Caco-2 (cell line): ENCODE results near the gene FOXD4L1. TPM values are rescaled to one million over a fixed set of nuclear protein-coding genes. Genes with fewer than 3 reads are reported as not detected.
"Not testable (repeated sequence)": the region's sequence is repeated elsewhere in the genome, so short reads cannot be mapped to it uniquely, and the experiment has no call there.

Source experiments
- BruUV-seq: library from RNA; stranded (reverse); fragments of 400-500 nt; replicated peaks from 2 replicates; lab custom pipeline; 2021; lab: Mats Ljungman, UMichigan
- CTCF ChIA-PET: fragments of 300-600 bp; sonication (Branson Sonifier 250); formaldehyde crosslinking; loops from one replicate; lab custom pipeline; 2022; ENCODE audit warnings: antibody characterized with exemption; lab: Charles Lee
- POLR2A ChIA-PET: fragments of 300-600 bp; sonication (Branson Sonifier 250); formaldehyde crosslinking; loops from one replicate; lab custom pipeline; 2022; ENCODE audit warnings: antibody characterized with exemption; lab: Charles Lee
- DNase-seq, 2 experiments: peaks; one replicate each; pipeline versions ENCODE4 v3.0.0 to v3.0.0-alpha.2; 2020 to 2022
- H3K27me3 ChIP-seq: replicated peaks from 2 replicates; pipeline ENCODE4 v1.6.0; 2011; ENCODE audit warnings: low read length; ENCODE audit not compliant: control insufficient read depth, insufficient read depth
- H3K36me3 ChIP-seq: 2 replicates; pipeline ENCODE4 v1.5.1; 2011; ENCODE audit warnings: low read length; ENCODE audit not compliant: control insufficient read depth, insufficient read depth
- H3K4me1 ChIP-seq: fragments of 250-450 bp; sonication (Bioruptor Pico); 2 replicates; pipeline ENCODE4 v1.5.1; 2020; ENCODE audit warnings: mild to moderate bottlenecking
- H3K4me3 ChIP-seq: 2 replicates; pipeline ENCODE4 v1.5.1; 2011; ENCODE audit warnings: low read depth, mild to moderate bottlenecking, control low read depth, low read length
- H3K9me3 ChIP-seq: fragments of 250-450 bp; sonication (Bioruptor Pico); 2 replicates; pipeline ENCODE4 v1.5.1; 2020; ENCODE audit warnings: mild to moderate bottlenecking, moderate library complexity
- H3K27ac Mint-ChIP-seq: one replicate; pipeline ENCODE4 v1.8.0; 2022; ENCODE audit warnings: mixed read lengths; ENCODE audit not compliant: unreplicated experiment
- H3K27me3 Mint-ChIP-seq: one replicate; pipeline ENCODE4 v1.8.0; 2022; ENCODE audit warnings: mixed read lengths; ENCODE audit not compliant: insufficient read depth, unreplicated experiment
- H3K36me3 Mint-ChIP-seq: one replicate; pipeline ENCODE4 v1.8.0; 2022; ENCODE audit warnings: mild to moderate bottlenecking, mixed read lengths; ENCODE audit not compliant: insufficient read depth, unreplicated experiment
- H3K4me1 Mint-ChIP-seq: one replicate; pipeline ENCODE4 v1.8.0; 2022; ENCODE audit warnings: low read depth, mixed read lengths; ENCODE audit not compliant: unreplicated experiment
- H3K4me3 Mint-ChIP-seq: one replicate; pipeline ENCODE4 v1.8.0; 2022; ENCODE audit warnings: mild to moderate bottlenecking, moderate library complexity, mixed read lengths; ENCODE audit not compliant: unreplicated experiment
- H3K9me3 Mint-ChIP-seq: one replicate; pipeline ENCODE4 v1.8.0; 2022; ENCODE audit warnings: mixed read lengths; ENCODE audit not compliant: unreplicated experiment
- intact Hi-C: fragments of 100-400 bp; cut with micrococcal nuclease; formaldehyde crosslinking; loops from one replicate; pipeline ENCODE4 v1.10.0; 2022; ENCODE audit not compliant: unreplicated experiment
- total RNA-seq: library from RNA; stranded (reverse); gene quantifications from 2 replicates; pipeline ENCODE4 v1.2.3, GENCODE V29; 2022

FOXD4L1 gene
- total RNA-seq, 1 experiment from 2014 or later, result 0.73 TPM

DNA sequence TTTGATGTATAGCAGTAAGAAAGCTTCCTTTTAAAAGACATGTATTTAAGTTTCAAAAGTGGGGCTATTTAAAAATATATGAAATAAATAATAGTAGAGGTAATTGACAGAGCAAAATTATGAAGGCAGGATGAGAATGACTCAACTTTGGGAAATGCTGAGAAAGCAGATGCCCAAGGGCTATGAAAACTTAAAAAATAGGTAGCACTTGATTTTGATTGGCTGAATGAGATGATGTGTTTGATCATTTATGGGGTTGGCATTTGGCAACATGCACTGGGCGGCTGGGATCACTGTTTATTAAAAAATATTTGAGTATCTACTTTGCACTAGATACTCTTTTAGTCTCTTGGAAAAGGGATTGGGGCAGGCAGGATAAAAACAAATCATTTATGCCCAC lies 26.5 kb downstream of the FOXD4L1 start:
- H3K36me3 ChIP-seq, H3K4me1 ChIP-seq, H3K4me3 ChIP-seq, H3K9me3 ChIP-seq, intact Hi-C loops, H3K27me3 ChIP-seq, H3K4me1 Mint-ChIP-seq, BruUV-seq, H3K27ac Mint-ChIP-seq, DNase-seq, H3K9me3 Mint-ChIP-seq, CTCF ChIA-PET, H3K27me3 Mint-ChIP-seq, H3K36me3 Mint-ChIP-seq, POLR2A ChIA-PET, H3K4me3 Mint-ChIP-seq: not testable (repeated sequence)

DNA sequence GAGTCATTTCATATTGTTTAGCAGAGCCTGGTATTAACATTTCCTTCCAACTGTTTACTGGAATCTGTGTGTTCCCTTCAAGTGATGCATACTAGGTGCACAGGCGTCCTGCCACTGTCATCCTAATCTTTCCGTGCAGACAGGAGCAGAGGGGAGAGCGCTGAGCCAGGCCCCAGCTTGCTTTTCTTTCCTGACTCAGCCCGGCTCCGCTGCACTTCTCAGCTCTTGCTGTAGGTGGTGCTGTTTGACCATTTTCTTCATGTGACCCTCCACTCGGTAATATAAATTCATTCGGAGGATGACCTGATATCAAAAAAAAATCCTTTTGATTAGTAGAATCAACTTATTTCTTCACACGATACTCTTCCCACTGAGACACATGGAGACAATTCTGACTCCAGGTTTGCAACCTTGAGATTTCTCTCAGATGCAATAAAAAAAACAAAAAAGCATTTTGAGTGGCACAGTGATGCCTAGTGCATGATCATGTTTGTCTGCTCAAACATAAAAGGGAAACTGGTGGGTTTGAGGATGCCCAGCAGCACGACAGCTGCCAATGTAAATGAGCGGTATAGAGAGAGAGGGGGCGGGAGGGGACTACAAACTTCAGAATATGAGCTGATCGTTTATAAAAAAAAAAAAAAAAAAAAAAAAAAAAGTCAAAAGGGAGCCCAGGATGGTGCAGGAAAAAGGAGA lies 29.0 kb downstream of the FOXD4L1 start:
- H3K9me3 ChIP-seq, H3K27me3 Mint-ChIP-seq, DNase-seq, H3K4me3 ChIP-seq, BruUV-seq, H3K36me3 Mint-ChIP-seq, H3K9me3 Mint-ChIP-seq, H3K27me3 ChIP-seq, H3K27ac Mint-ChIP-seq, H3K36me3 ChIP-seq, H3K4me3 Mint-ChIP-seq, H3K4me1 ChIP-seq, CTCF ChIA-PET, POLR2A ChIA-PET, intact Hi-C loops, H3K4me1 Mint-ChIP-seq: not testable (repeated sequence)

DNA sequence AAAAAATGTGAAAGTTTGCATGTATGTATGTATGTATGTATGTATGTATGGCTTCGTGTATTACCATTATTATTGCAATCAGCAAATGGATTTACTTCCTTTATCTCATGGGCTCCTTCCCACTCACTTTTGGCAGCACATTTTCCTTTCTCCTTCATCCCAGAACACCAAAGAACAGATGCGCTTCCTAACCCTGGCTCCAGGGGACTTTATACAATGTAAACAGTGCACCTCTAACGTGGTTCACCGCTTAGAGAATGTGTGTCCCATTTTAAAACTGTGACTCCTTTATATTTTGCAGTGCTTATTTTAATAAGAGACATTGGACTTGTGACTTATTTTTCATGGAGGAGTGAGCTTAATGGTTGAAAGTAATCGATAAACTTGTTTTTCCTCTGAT lies 29.7 kb downstream of the FOXD4L1 start:
- H3K36me3 ChIP-seq, H3K27ac Mint-ChIP-seq, H3K4me3 ChIP-seq, CTCF ChIA-PET, H3K4me1 Mint-ChIP-seq, POLR2A ChIA-PET, H3K27me3 ChIP-seq, H3K9me3 ChIP-seq, H3K4me1 ChIP-seq, H3K27me3 Mint-ChIP-seq, H3K4me3 Mint-ChIP-seq, H3K9me3 Mint-ChIP-seq, DNase-seq, BruUV-seq, H3K36me3 Mint-ChIP-seq, intact Hi-C loops: not testable (repeated sequence)

DNA sequence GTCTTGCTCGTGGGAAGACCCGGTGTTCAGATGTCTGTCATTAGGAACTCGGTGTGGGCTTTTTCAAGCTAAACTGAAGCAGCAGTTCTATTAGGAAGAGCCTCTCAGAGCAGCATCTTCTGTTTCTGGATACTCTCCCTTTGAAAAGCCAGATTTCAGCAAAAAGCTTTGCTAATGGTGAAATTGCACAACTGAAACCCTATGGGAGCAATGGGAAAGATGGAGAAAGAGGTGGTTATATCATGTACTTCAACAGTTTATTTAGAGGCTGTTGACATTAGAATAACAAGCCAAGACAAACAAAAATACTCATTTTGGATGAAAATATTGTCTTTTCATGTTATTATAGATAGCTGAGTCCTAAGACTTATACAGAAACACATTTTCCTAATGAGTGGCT lies 30.4 kb downstream of the FOXD4L1 start:
- DNase-seq, POLR2A ChIA-PET, intact Hi-C loops, H3K9me3 ChIP-seq, H3K27me3 ChIP-seq, H3K4me1 Mint-ChIP-seq, H3K4me1 ChIP-seq, H3K36me3 Mint-ChIP-seq, H3K4me3 Mint-ChIP-seq, H3K4me3 ChIP-seq, H3K27ac Mint-ChIP-seq, BruUV-seq, CTCF ChIA-PET, H3K36me3 ChIP-seq, H3K27me3 Mint-ChIP-seq, H3K9me3 Mint-ChIP-seq: not testable (repeated sequence)

DNA sequence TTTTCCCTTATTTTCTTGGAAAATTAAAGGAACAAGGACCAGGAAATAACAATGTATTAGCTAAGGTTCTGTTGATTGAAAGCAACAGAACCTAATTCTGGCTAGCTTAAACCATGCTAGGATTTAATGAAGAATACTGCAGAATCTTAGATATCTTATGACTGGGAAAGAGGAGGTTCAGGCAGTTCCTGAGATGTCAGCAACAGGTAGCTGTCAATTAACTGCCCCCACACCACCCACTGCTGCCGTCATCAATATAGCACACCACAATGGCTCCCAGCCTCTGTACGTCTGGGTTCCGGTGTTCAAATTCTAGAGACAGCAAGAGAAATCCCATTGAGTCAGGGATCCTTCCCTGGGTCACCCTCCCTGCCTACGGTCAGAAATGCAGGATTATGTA lies 34.5 kb downstream of the FOXD4L1 start:
- H3K4me3 Mint-ChIP-seq, H3K36me3 ChIP-seq, H3K27me3 Mint-ChIP-seq, H3K36me3 Mint-ChIP-seq, H3K27me3 ChIP-seq, H3K4me3 ChIP-seq, H3K27ac Mint-ChIP-seq, DNase-seq, H3K9me3 ChIP-seq, H3K4me1 ChIP-seq, CTCF ChIA-PET, H3K9me3 Mint-ChIP-seq, POLR2A ChIA-PET, BruUV-seq, H3K4me1 Mint-ChIP-seq, intact Hi-C loops: not testable (repeated sequence)

DNA sequence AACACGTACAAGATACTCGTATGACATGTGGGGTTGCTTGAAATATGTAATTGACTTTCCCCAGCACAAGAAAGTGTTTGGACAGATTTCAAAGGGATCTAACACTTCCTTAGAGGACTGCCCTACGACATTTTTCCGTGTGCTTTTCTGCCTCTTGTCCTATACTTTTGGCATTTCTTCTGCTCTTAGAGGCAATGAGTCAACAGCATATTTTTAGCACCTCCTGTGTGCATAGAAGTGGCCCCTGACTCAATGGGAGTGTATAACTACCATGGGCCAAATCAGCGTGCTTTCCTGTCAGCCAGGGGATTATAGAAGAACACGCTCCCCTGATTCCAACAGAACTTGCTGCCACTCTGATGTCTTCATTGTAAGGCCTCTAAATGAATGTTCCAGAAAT lies 38.1 kb downstream of the FOXD4L1 start:
- POLR2A ChIA-PET, BruUV-seq, DNase-seq, H3K27ac Mint-ChIP-seq, CTCF ChIA-PET, H3K4me1 ChIP-seq, H3K27me3 ChIP-seq, H3K27me3 Mint-ChIP-seq, H3K9me3 Mint-ChIP-seq, H3K4me3 ChIP-seq, H3K36me3 ChIP-seq, H3K4me1 Mint-ChIP-seq, H3K36me3 Mint-ChIP-seq, H3K9me3 ChIP-seq, intact Hi-C loops, H3K4me3 Mint-ChIP-seq: not testable (repeated sequence)

DNA sequence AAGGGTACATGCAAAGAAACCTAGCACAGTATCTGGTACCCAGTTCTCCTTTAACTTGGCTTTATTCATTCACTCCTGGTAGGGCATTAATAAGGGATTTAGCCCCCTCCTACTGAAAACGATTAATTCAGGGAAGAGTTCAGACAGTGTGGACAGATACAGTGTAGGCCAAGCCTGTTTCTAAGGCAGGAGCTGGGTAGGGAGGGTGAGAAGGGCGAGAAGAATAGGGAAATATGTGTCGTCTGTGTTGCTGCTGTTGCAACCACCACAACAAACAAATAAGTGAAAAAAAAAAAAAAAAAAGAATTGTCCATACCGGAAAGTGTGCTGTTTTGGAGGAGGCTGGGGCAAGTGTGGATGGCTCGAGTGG lies 42.4 kb downstream of the FOXD4L1 start:
- DNase-seq, intact Hi-C loops, H3K4me1 ChIP-seq, H3K4me1 Mint-ChIP-seq, H3K27ac Mint-ChIP-seq, BruUV-seq, H3K27me3 Mint-ChIP-seq, H3K36me3 Mint-ChIP-seq, H3K9me3 Mint-ChIP-seq, CTCF ChIA-PET, H3K9me3 ChIP-seq, POLR2A ChIA-PET, H3K36me3 ChIP-seq, H3K27me3 ChIP-seq: not testable (repeated sequence)
- peak overlapping the region; percentile 87 for H3K4me3 Mint-ChIP-seq
- H3K4me3 ChIP-seq, result peak overlapping the region; percentile 68; the same call in 1 of the 2 replicates
